Mesenchymal stem cell (in vitro differentiated cells and primary cell): ENCODE data around the gene MRPS21.

Experiments used
- DNase-seq: peaks from one replicate; pipeline ENCODE4 v3.0.0-alpha.2; 2013
- H2AFZ ChIP-seq: one replicate; pipeline ENCODE4 v1.6.1; 2013; ENCODE audit warnings: low read depth, mild to moderate bottlenecking, control low read depth, inconsistent platforms, low read length, moderate library complexity
- H2AK5ac ChIP-seq: 2 replicates; pipeline ENCODE4 v1.6.1; 2013; ENCODE audit warnings: low read length, moderate library complexity, mild to moderate bottlenecking, inconsistent platforms; ENCODE audit not compliant: severe bottlenecking
- H2BK120ac ChIP-seq: one replicate; pipeline ENCODE4 v1.6.1; 2013; ENCODE audit warnings: low read depth, mild to moderate bottlenecking, inconsistent platforms, low read length, moderate library complexity
- H2BK12ac ChIP-seq, 2 experiments: one replicate each; pipeline ENCODE4 v1.6.1; 2013; ENCODE audit warnings: inconsistent platforms in 2 of 2, low read length in 2 of 2, mild to moderate bottlenecking in 2 of 2, moderate library complexity in 2 of 2, control low read depth in 1 of 2
- H2BK15ac ChIP-seq: one replicate; pipeline ENCODE4 v1.6.1; 2013; ENCODE audit warnings: mild to moderate bottlenecking, low read depth, inconsistent platforms; ENCODE audit not compliant: poor library complexity, severe bottlenecking
- H2BK5ac ChIP-seq: 2 replicates; pipeline ENCODE4 v1.6.1; 2013; ENCODE audit warnings: low read depth, mild to moderate bottlenecking, low read length, control low read depth, inconsistent platforms; ENCODE audit not compliant: poor library complexity, severe bottlenecking
- H3K14ac ChIP-seq, 2 experiments: one replicate each; pipeline ENCODE4 v1.6.1; 2013; ENCODE audit warnings: inconsistent platforms in 2 of 2, low read length in 2 of 2, control low read depth in 1 of 2, mild to moderate bottlenecking in 1 of 2, moderate library complexity in 1 of 2
- H3K18ac ChIP-seq, 2 experiments: one replicate each; pipeline ENCODE4 v1.6.1; 2013; ENCODE audit warnings: inconsistent platforms in 2 of 2, low read length in 2 of 2, control low read depth in 1 of 2, low read depth in 1 of 2, mild to moderate bottlenecking in 1 of 2
- H3K23ac ChIP-seq, 2 experiments: one replicate each; pipeline ENCODE4 v1.6.1; 2013; ENCODE audit warnings: inconsistent platforms in 2 of 2, low read length in 2 of 2, mild to moderate bottlenecking in 2 of 2, moderate library complexity in 2 of 2, control low read depth in 1 of 2
- H3K27ac ChIP-seq: 2 replicates; pipeline ENCODE4 v1.5.1; 2013; ENCODE audit warnings: mild to moderate bottlenecking, moderate library complexity, low read length, control low read depth, inconsistent platforms; ENCODE audit not compliant: poor library complexity, severe bottlenecking
- H3K27me3 ChIP-seq, 2 experiments: 2 replicates each; pipeline versions ENCODE4 v1.6.1 to v1.7.0; 2013; ENCODE audit warnings: low read length in 2 of 2, mild to moderate bottlenecking in 2 of 2, moderate library complexity in 2 of 2, control low read depth in 1 of 2, inconsistent platforms in 1 of 2; ENCODE audit not compliant: control insufficient read depth in 1 of 2, insufficient read depth in 1 of 2
- H3K36me3 ChIP-seq, 2 experiments: 2 replicates each; pipeline versions ENCODE4 v1.6.1 to v1.7.0; 2013; ENCODE audit warnings: low read length in 2 of 2, control low read depth in 1 of 2, inconsistent platforms in 1 of 2, low read depth in 1 of 2, mild to moderate bottlenecking in 1 of 2; ENCODE audit not compliant: insufficient read depth in 2 of 2, control insufficient read depth in 1 of 2
- H3K4ac ChIP-seq, 2 experiments: one replicate each; pipeline ENCODE4 v1.6.1; 2013; ENCODE audit warnings: inconsistent platforms in 2 of 2, low read length in 2 of 2, mild to moderate bottlenecking in 2 of 2, moderate library complexity in 2 of 2, control low read depth in 1 of 2, low read depth in 1 of 2
- H3K4me1 ChIP-seq: 2 replicates; pipeline ENCODE4 v1.6.1; 2013; ENCODE audit warnings: low read depth, low read length, control low read depth; ENCODE audit not compliant: control insufficient read depth, insufficient read depth
- H3K4me2 ChIP-seq: 2 replicates; pipeline ENCODE4 v1.6.1; 2013; ENCODE audit warnings: low read length, mild to moderate bottlenecking, inconsistent platforms; ENCODE audit not compliant: poor library complexity, severe bottlenecking
- H3K4me3 ChIP-seq, 2 experiments: 2 replicates each; pipeline versions ENCODE4 v1.5.1 to v1.7.0; 2013; ENCODE audit warnings: low read length in 2 of 2, mild to moderate bottlenecking in 2 of 2, control low read depth in 1 of 2, low read depth in 1 of 2; ENCODE audit not compliant: insufficient read depth in 1 of 2
- H3K79me1 ChIP-seq: replicated peaks from 2 replicates; pipeline ENCODE4 v1.6.1; 2013; ENCODE audit warnings: mild to moderate bottlenecking, control low read depth, low read length, inconsistent platforms; ENCODE audit not compliant: poor library complexity, severe bottlenecking
- H3K9ac ChIP-seq: 2 replicates; pipeline ENCODE4 v1.7.0; 2013; ENCODE audit warnings: mild to moderate bottlenecking, low read length, moderate library complexity
- H3K9me3 ChIP-seq: 2 replicates; pipeline ENCODE4 v1.7.0; 2013; ENCODE audit warnings: mild to moderate bottlenecking, low read length; ENCODE audit not compliant: control insufficient read depth
- H4K8ac ChIP-seq: one replicate; pipeline ENCODE4 v1.6.1; 2013; ENCODE audit warnings: inconsistent platforms, mild to moderate bottlenecking, low read length, moderate library complexity
- H4K91ac ChIP-seq: one replicate; pipeline ENCODE4 v1.6.1; 2013; ENCODE audit warnings: mild to moderate bottlenecking, low read length, inconsistent platforms
- WGBS: methylation state at CpG from one replicate; pipeline ENCODE4 v1.1.7; 2013; ENCODE audit warnings: mixed read lengths; 5-methylcytosine and 5-hydroxymethylcytosine counted together

Gene MRPS21

DNA sequence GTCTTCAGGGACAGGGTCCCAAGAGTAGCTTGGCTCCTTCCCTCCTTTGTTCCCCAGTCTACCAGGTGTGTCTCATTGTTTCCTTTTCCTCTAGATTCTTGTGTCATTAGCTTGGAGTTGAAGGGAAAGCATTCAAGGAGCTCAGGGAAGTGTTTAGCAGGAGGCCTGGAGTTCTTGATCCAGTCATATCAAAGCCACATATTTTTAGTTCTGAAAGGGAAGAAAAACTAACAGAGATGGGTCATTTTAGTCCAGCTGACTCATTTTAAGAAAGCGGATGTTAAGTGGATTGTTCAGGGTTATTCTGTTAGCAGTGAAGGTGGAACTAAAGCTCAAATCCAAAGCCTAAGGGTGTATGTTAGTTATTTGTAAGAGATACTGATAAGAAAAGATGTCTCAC, 20.4 kb upstream of the MRPS21 start:
- Histone ChIP-seq H2BK5ac (no peak overlapping the region), H3K23ac (no peak overlapping the region), H3K27ac (no peak overlapping the region), H3K79me1 (no peaks in the 10 kb centered on the region), H2BK120ac (no peak overlapping the region), H3K9ac (peak overlapping the region; percentile 92), H3K36me3 (peaks cover 0 to 25% of the 10 kb centered on the region in 2 experiments), H3K18ac (no peak overlapping the region), H2BK15ac (no peak overlapping the region), H4K8ac (no peak overlapping the region), H3K4me2 (no peak overlapping the region), H3K4me1 (peaks cover 3% of the 10 kb centered on the region), H3K9me3 (no peaks in the 10 kb centered on the region), H2AFZ (no peak overlapping the region), H4K91ac (no peak overlapping the region), H2BK12ac (no peak overlapping the region), H3K4ac (no peak overlapping the region), H2AK5ac (no peak overlapping the region), H3K14ac (no peak overlapping the region), H3K27me3 (no peaks in the 10 kb centered on the region), H3K4me3 (peak overlapping the region in 1 of 2 experiments; percentile 80)
- no peak for DNase-seq
- 77% methylated on average over 1 of the region's 1 CpG for WGBS

DNA sequence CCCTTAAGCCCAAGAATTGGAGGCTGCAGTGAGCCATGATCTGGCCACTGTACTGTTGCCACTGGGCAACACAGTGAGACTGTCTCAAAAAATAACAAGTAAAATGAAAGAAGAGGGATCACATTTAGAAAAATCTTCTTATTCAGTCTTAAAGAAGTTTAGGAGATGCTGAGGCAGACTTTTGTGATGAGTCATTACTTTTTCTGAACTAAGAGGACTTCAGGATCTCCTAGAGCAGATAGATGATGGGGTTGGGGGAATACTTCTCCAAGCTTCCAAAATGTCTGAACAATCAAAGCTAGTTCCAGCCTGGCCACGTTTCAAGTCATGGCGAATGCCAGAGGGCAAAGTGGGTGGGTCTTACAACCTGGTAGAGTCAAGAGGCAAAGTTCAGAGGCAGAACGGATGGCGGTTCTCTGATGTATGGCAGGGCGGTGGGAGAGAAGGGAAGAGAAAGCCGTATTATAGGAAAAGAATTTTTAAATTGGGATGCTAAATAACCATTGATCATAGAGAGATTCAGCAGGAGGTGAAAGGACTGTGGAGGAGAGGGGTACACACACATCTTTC, 13.4 kb upstream of the MRPS21 start:
- Histone ChIP-seq H3K4me2 (no peak overlapping the region), H2BK120ac (no peak overlapping the region), H3K23ac (no peak overlapping the region), H3K27ac (no peak overlapping the region), H2BK5ac (no peak overlapping the region), H4K91ac (no peak overlapping the region), H2AK5ac (no peak overlapping the region), H4K8ac (no peak overlapping the region), H3K36me3 (peaks cover 0 to 47% of the 10 kb centered on the region in 2 experiments), H3K9ac (peak overlapping the region; percentile 98), H2BK15ac (no peak overlapping the region), H2AFZ (no peak overlapping the region), H3K4me1 (peaks cover 11% of the 10 kb centered on the region), H3K27me3 (peaks cover 0 to 14% of the 10 kb centered on the region in 2 experiments), H3K18ac (no peak overlapping the region), H3K4ac (no peak overlapping the region), H3K79me1 (no peaks in the 10 kb centered on the region), H2BK12ac (no peak overlapping the region), H3K9me3 (no peaks in the 10 kb centered on the region), H3K14ac (no peak overlapping the region), H3K4me3 (no peak overlapping the region)
- DNase-seq = no peak
- 90% methylated on average over 6 of the region's 6 CpGs for WGBS

DNA sequence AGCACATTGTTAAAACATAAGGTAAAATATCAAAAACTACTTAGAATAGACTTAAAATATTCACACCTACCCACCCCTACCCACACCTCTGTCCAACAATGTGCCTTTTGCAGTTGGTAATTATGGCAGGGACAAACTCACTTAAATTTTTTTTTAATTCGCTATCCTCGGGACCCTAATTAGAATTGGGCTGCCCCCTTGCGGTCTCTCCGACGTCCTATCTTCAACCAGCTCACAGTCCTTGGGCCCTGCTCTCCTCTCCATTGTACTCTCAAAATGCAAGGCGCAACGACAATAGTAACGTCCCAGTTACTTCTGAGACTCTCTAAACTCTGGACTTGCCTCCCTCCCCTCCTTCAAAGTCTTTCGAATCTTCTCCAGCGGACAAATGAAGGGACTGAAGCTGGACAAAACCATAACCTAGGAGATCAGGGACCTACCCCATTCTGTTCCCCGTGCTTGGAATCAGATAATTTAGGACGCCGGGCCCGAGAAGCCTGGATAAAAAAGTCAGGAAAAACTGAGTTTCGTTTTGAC, 12.4 kb upstream of the MRPS21 start:
- H3K4me1 ChIP-seq = peaks cover 11% of the 10 kb centered on the region
- H3K9me3 ChIP-seq = no peaks in the 10 kb centered on the region
- H2BK15ac ChIP-seq = no peak overlapping the region
- no peak overlapping the region for H3K14ac ChIP-seq
- H2BK120ac ChIP-seq = no peak overlapping the region
- H4K91ac ChIP-seq = no peak overlapping the region
- peaks cover 0 to 46% of the 10 kb centered on the region in 2 experiments for H3K36me3 ChIP-seq
- no peak overlapping the region for H3K18ac ChIP-seq
- 3% methylated on average over 15 of the region's 15 CpGs for WGBS
- no peak overlapping the region for H3K23ac ChIP-seq
- H2AK5ac ChIP-seq = no peak overlapping the region
- peak overlapping the region; percentile 98 for H3K9ac ChIP-seq
- H3K27ac ChIP-seq = no peak overlapping the region
- peak overlapping the region; percentile 72 for H2AFZ ChIP-seq
- no peak overlapping the region for H2BK12ac ChIP-seq
- peak overlapping the region in 1 of 2 experiments; percentile 98 for H3K4me3 ChIP-seq
- no peak overlapping the region for H2BK5ac ChIP-seq
- peak overlapping the region; percentile 63 for H3K4me2 ChIP-seq
- no peak overlapping the region for H3K4ac ChIP-seq
- H3K79me1 ChIP-seq = no peaks in the 10 kb centered on the region
- peak; percentile 79 for DNase-seq
- H4K8ac ChIP-seq = no peak overlapping the region
- H3K27me3 ChIP-seq = peaks cover 0 to 14% of the 10 kb centered on the region in 2 experiments

DNA sequence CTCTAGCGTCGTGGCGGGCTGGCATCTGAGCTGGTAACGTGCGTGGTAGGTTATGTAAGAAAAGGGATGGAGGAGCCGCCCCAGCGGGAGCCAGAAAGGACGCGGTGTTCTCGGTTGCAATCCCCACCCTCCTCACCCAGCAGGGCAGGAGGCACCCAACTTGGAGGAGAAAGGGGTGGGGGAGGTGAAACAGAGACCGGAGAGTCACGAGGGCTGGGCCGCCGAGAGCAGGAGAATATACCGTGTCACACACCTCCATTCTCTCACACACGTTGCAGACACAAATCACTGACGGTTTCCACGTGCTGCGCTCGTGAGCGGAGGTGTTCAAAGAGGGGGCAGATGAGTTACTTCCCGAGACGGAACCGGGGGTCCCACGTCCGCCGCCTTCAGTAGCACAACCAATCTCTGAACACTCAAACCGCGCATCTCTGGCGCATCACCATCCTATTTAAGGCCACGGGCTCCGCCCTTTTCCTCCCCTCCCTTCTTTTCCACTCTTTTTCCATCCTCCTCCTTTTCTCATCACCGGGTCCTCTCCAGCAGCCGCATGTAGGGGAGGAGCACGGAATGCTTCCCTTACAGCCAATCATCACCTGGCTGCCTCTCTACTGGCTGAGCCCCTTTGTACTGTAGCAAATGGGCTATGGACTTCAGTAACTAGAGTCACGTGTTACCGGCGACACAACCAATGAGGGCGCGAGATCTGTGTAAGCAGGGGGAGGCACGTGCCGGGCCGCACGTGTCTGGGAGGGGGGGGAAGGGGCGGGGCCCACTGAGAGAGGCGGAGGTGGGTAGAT, 11.7 kb upstream of the MRPS21 start, which contains the start of gene CIART:
Gene CIART (plus strand): TSS at position 797 of the 800 bp plus-strand sequence. CDS start 714 bp downstream, outside the sequence.
- DNase-seq = peak; percentile 96
- WGBS = 4% methylated on average over 34 of the region's 46 CpGs
- peaks cover 11% of the 10 kb centered on the region for H3K4me1 ChIP-seq
- no peak within 1 kb of the TSS for H2BK5ac ChIP-seq
- no peak within 1 kb of the TSS for H3K27ac ChIP-seq
- H2BK120ac ChIP-seq = no peak within 1 kb of the TSS
- no peaks in the 10 kb centered on the region for H3K79me1 ChIP-seq
- peak within 1 kb of the TSS; percentile 98 for H3K9ac ChIP-seq
- H3K18ac ChIP-seq = peak within 1 kb of the TSS; percentile 86 to 87
- peak within 1 kb of the TSS; percentile 42 to 94 for H2BK12ac ChIP-seq
- peak within 1 kb of the TSS in 1 of 2 experiments; percentile 18 for H3K14ac ChIP-seq
- H3K27me3 ChIP-seq = peaks cover 0 to 18% of the 10 kb centered on the region in 2 experiments
- peak within 1 kb of the TSS in 1 of 2 experiments; percentile 34 for H3K23ac ChIP-seq
- H3K4ac ChIP-seq = peak within 1 kb of the TSS; percentile 67 to 82
- H2AFZ ChIP-seq = peak within 1 kb of the TSS; percentile 76
- peak within 1 kb of the TSS; percentile 50 to 98 for H3K4me3 ChIP-seq
- H3K36me3 ChIP-seq = peaks cover 5 to 46% of the 10 kb centered on the region in 2 experiments
- peak within 1 kb of the TSS; percentile 84 for H4K8ac ChIP-seq
- peak within 1 kb of the TSS; percentile 91 for H3K4me2 ChIP-seq
- H4K91ac ChIP-seq = peak within 1 kb of the TSS; percentile 68
- H3K9me3 ChIP-seq = no peaks in the 10 kb centered on the region
- peak within 1 kb of the TSS; percentile 89 for H2BK15ac ChIP-seq
- no peak within 1 kb of the TSS for H2AK5ac ChIP-seq
